ENCODE data around the gene C7orf33.
"Not testable (repeated sequence)": the region's sequence is repeated elsewhere in the genome, so short reads cannot be mapped to it uniquely, and the experiment has no call there.

Gene C7orf33

GRCh38 chr7:148590471-148590870, at the start of gene C7orf33:
C7orf33 (plus strand) TSS chr7:148590766; CDS start chr7:148590926, 160 bp downstream.
- no peak for DNase-seq (ENCODE audit: low read depth in 1 of 2, low spot score in 1 of 2)

GRCh38 chr7:148541891-148542504, 48.6 kb upstream of the C7orf33 start:
- no peak for DNase-seq (ENCODE audit: low read depth in 1 of 2, low spot score in 1 of 2)

GRCh38 chr7:148543302-148543701, 47.3 kb upstream of the C7orf33 start:
- no peak for DNase-seq (ENCODE audit: low read depth in 1 of 2, low spot score in 1 of 2)

- DNase-seq (ENCODE audit: low read depth in 1 of 2, low spot score in 1 of 2), result no peak
Measured at GRCh38 chr7:148545172-148545571, 45.4 kb upstream of the C7orf33 start.

GRCh38 chr7:148545932-148546331, 44.6 kb upstream of the C7orf33 start:
- DNase-seq (ENCODE audit: low read depth in 1 of 2, low spot score in 1 of 2), result no peak

- no peak for DNase-seq (ENCODE audit: low read depth in 1 of 2, low spot score in 1 of 2)
Measured at GRCh38 chr7:148546857-148547256, 43.7 kb upstream of the C7orf33 start.

- DNase-seq (ENCODE audit: low read depth in 1 of 2, low spot score in 1 of 2), result no peak
Measured at GRCh38 chr7:148547951-148548350, 42.6 kb upstream of the C7orf33 start.

GRCh38 chr7:148553979-148554378, 36.6 kb upstream of the C7orf33 start:
- DNase-seq (ENCODE audit: low read depth in 1 of 2, low spot score in 1 of 2), result no peak

GRCh38 chr7:148556892-148557291, 33.7 kb upstream of the C7orf33 start:
- no peak for DNase-seq (ENCODE audit: low read depth in 1 of 2, low spot score in 1 of 2)

- DNase-seq (ENCODE audit: low read depth in 1 of 2, low spot score in 1 of 2), result no peak
Measured at GRCh38 chr7:148558914-148559313, 31.7 kb upstream of the C7orf33 start.

- no peak for DNase-seq (ENCODE audit: low read depth in 1 of 2, low spot score in 1 of 2)
Measured at GRCh38 chr7:148561099-148561498, 29.5 kb upstream of the C7orf33 start.

GRCh38 chr7:148563583-148564274, 26.8 kb upstream of the C7orf33 start:
- no peak for DNase-seq (ENCODE audit: low read depth in 1 of 2, low spot score in 1 of 2)

- not testable (repeated sequence) for DNase-seq (ENCODE audit: low read depth in 1 of 2, low spot score in 1 of 2)
Measured at GRCh38 chr7:148564275-148564951, 26.2 kb upstream of the C7orf33 start.

GRCh38 chr7:148566736-148567135, 23.8 kb upstream of the C7orf33 start:
- no peak for DNase-seq (ENCODE audit: low read depth in 1 of 2, low spot score in 1 of 2)

GRCh38 chr7:148567524-148567923, 23.0 kb upstream of the C7orf33 start:
- DNase-seq (ENCODE audit: low read depth in 1 of 2, low spot score in 1 of 2), result no peak

GRCh38 chr7:148570510-148570909, 20.1 kb upstream of the C7orf33 start:
- no peak for DNase-seq (ENCODE audit: low read depth in 1 of 2, low spot score in 1 of 2)

- DNase-seq (ENCODE audit: low read depth in 1 of 2, low spot score in 1 of 2), result not testable (repeated sequence)
Measured at GRCh38 chr7:148570973-148571372, 19.6 kb upstream of the C7orf33 start.

- no peak for DNase-seq (ENCODE audit: low read depth in 1 of 2, low spot score in 1 of 2)
Measured at GRCh38 chr7:148571381-148571780, 19.2 kb upstream of the C7orf33 start.

- DNase-seq (ENCODE audit: low read depth in 1 of 2, low spot score in 1 of 2), result no peak
Measured at GRCh38 chr7:148572067-148572522, 18.5 kb upstream of the C7orf33 start.

GRCh38 chr7:148573581-148573980, 17.0 kb upstream of the C7orf33 start:
- DNase-seq (ENCODE audit: low read depth in 1 of 2, low spot score in 1 of 2), result not testable (repeated sequence)

- peak; percentile 42 to 49 for DNase-seq (ENCODE audit: low read depth in 1 of 2, low spot score in 1 of 2)
Measured at GRCh38 chr7:148575640-148576411, 14.7 kb upstream of the C7orf33 start.
